ENCODE data around the gene ADAMTS2.

Gene ADAMTS2

DNA sequence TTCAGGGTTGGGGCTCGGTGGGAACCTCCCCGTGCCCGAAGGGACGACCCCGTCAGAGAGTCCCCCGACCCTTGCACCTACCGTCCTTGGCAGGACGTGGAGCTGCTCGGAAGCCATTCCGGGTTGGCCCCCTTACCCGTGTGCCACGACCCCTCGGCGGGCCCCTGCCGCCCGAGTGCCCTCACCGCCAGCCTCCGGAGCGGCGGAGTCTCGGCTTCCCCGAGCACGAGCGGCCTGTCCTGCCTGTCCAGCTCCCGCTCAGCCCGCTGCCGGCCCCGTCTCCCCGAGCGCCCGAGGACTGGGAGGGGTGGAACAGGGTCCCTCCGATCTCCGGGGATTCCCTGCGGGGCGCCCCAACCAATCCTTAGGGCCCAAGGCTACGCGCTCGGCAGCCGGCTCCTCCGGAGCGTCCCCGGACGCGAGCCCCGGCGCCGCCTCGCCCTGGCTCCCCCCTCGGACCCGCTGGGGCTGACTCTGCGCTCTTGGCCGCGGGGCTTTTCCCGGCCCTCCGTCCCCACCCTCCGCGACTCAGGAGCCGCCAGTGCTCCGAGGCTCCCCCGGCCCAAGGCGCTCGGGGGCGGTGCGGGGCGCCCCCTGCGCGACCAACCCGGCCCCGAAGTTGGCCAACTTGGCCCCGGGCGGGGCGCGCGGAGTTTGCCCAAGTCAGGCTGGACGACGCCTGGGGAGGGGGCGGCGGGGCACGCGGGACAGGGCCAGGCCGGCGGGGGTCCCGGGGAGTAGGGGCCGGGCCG lies 654 bp downstream of the ADAMTS2 start:
- no peak for DNase-seq (ENCODE audit: low read depth in 1 of 2, low spot score in 1 of 2)

DNA sequence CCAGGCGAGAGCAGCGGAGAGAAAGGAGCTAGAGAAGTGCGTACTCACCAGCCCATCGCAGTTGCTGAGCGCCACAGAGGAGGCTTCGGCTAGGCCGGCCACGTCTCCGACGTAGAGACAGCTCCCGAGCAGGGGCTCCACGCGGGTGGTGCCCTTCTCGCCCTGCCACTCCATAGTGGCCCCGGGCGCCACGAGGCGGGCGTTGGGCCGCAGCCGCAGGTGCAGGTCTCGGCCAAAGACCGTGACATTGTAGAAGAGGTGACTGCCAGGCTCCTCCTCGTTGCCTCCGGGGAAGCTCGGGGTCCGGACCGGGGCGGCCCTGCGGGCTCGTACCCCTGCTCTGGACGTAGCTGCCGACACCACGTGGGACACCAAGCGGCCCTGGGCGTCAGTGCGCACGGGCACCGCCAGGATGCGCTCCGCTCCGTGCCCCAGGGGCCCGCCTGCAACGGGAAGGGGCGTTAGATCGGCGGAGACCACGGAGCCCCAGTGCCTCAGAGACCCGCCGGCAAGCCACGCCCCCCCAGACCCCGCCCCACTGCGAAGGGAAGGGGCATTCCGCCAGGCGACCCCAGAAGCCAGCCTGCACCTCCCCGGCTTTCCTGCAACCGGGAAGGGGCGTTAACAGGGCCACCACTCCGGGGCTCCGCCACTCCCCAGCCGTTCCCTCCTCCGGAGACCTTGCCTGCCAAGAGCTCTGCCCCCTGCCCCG lies 1.4 kb downstream of the ADAMTS2 start:
- no peak for DNase-seq (ENCODE audit: low read depth in 1 of 2, low spot score in 1 of 2)

DNA sequence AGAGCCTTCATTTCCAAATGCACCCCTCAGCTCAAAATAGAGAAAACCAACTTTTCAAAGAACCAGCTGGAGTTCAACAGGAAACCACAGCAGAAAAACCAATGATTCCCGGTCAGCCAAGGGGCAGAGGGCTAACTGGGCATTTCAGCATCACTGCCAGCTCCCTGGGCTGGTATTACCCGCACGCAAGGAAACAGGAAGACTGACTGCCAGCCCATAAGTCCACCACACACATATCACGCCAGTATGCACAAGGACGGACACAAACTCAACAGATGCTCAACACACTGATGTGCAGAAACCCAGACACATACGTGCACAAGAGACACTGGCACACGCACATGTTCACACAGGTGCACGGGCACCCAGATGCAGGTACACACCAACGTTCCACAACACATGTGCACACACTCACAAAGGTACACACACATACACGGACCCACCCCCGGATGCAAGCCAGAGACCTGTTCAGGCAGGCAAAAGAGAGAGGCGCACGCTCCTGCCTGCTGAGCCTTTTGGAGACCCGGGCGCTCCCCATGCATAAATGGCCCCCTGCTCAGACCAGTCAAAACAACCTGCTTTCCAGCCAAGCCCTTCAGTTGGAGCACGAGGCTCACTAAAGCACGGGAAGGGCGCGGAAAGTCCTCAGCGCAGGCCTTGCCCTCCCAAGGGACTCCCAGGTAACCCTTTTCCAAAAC lies 2.1 kb downstream of the ADAMTS2 start:
- DNase-seq (ENCODE audit: low read depth in 1 of 2, low spot score in 1 of 2) = no peak

DNA sequence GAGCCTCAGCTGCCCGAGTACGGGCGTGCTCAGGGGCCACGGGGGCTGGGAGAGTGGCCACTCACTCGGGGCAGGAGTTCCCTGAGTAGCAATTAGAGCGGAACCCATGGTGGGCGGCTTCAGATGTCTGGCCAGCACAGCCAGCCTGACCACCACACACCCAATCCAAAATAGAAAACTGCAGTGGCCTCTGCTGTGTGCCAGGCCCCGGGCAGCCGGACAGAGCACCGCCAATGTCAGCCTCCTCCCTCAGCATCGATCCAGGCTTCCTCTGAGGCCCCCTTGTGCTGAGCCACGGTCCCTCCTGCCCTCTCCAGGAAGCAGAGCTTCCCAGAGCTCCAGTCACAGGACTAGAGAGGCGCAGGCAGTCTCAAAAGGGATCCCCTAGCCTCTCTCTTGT lies 2.7 kb downstream of the ADAMTS2 start:
- DNase-seq (ENCODE audit: low read depth in 1 of 2, low spot score in 1 of 2) = no peak

DNA sequence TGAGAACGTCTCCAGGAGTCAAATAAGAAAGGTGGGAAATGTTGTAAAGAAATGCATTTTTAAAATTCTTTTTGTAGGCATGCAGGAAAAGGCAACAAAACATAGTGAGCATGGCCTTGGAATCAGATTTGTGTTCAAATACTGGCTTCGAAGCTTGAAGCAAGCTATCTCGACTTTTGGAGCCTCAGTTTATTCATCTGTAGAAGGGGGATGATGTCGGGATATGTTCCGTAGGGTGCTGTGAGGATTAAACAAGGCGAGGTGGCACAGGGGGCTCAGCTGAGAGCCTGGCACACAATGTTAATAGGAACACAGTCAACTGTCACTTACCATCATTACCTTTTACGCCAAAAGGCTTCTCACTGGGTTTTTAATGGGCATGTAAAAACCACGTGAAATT lies 4.8 kb downstream of the ADAMTS2 start:
- no peak for DNase-seq (ENCODE audit: low read depth in 1 of 2, low spot score in 1 of 2)

DNA sequence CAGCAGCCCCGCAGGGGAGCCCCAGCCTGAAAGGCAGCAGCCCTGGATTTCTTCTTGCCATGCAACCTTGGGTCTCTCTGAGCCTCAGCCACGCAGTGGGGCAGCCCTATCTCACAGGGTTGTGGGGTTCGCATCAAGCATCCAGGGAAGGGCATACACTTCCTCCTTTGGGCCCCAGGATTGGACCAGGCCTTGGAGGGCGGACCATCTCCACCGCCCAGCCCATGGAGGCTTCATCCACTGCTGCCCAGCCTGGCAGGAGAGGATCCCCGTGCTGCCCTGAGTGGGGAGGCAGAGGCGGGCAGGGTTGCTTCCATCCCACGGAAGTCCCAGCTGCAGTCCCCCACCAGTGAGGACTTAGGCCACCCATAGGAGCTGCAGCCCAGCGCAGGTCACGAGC lies 5.3 kb downstream of the ADAMTS2 start:
- no peak for DNase-seq (ENCODE audit: low read depth in 1 of 2, low spot score in 1 of 2)

DNA sequence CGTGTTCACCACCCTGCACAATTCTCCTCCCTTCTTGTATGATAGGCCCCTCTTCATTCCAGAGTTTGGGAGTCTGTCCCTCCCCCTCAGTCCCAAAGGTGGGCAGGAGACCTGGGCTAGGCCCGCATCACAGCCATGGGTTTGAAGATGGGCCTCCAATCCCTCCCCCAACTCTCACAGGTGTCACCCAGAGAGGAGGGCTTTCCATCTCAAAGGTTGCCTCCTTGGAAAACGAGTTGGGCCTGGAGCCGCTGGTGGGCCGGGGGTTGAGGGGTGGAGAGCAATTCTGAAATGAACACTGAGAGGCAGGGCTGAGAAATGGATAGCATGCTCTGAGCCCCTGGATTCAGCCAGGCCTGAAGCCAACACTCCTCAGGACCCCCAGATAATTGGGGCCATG lies 6.2 kb downstream of the ADAMTS2 start:
- no peak for DNase-seq (ENCODE audit: low read depth in 1 of 2, low spot score in 1 of 2)

DNA sequence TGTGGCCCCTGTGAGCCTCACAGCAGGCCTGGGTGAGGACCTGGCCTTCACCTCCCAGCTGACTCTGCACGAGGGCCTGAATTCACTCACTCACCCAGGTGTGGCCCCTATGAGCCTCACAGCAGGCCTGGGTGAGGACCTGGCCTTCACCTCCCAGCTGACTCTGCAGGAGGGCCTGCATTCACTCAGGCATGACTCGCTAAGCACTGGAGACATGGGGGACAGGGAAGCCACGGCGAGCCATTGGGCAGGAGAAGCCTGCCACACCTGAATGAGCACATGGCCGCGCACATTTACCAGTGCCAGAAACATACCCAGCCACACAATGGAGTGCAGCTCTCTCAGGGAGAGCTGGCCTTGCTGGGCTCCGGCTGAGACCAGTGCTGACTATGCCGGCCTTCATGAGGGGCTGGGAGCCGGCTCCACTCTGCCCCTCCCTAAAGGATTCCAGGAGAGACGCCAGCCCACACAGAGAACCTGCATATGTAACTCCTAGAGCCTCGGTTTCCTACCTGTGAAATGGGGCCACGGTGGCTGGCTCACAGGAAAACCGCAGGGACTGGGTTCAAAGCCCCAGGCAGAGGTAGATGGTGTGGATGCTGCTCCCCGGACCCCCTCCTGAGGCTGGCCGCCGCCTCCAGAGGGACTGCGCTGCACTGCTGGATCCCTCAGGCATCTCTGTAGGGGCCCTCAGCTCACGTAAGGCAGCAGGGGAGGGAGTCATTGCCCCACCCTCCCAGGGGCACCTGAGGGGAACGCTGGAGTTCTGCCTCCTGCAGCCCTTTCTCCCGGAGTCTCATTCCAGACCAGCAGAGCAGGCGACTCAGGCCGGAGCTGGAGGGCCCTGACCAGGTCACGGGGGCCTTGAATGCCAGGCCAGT lies 7.2 kb downstream of the ADAMTS2 start:
- no peak for DNase-seq (ENCODE audit: low read depth in 1 of 2, low spot score in 1 of 2)

DNA sequence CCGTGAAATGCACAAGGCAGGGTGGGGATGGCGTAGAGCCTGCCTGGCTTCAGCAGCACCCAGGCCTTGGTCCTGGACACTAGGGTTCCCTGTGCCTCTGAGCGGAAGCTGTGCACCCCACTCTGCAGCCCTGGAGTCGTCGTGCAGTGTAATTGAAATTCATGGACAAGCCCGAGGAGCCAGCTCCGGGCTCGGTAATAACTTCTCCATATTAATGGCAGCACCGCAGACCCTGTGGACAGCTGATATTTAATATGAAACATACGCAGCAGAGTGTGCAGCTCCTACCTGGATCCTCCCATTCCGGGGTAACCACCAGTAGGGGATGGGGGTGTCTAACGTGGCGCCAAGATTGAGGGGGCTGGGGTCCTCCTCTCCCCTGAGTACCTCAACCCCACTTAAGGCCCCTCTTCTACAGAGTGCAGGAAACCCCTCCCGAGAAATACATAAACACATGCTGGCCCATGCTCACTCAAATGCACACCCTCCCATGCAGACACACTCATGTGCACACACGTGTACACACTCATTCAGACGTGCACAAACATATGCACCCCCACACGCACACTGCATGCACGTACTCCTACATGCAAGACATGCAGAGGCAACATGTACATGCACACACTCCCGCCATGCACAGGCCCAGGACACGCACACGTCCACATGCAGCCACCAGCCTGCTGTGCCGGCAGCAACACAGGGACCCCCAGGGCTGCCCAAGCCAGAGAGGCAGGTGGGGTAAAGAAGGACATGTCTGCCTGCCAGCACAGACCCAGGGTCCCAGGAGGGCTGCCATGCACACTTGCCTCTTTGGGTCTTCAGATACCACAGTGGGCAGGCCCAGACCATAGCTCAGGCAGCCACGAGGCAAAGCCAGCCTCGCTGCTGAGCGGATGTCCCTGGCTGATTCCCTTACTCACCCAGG lies 8.1 kb downstream of the ADAMTS2 start:
- DNase-seq (ENCODE audit: low read depth in 1 of 2, low spot score in 1 of 2) = no peak

DNA sequence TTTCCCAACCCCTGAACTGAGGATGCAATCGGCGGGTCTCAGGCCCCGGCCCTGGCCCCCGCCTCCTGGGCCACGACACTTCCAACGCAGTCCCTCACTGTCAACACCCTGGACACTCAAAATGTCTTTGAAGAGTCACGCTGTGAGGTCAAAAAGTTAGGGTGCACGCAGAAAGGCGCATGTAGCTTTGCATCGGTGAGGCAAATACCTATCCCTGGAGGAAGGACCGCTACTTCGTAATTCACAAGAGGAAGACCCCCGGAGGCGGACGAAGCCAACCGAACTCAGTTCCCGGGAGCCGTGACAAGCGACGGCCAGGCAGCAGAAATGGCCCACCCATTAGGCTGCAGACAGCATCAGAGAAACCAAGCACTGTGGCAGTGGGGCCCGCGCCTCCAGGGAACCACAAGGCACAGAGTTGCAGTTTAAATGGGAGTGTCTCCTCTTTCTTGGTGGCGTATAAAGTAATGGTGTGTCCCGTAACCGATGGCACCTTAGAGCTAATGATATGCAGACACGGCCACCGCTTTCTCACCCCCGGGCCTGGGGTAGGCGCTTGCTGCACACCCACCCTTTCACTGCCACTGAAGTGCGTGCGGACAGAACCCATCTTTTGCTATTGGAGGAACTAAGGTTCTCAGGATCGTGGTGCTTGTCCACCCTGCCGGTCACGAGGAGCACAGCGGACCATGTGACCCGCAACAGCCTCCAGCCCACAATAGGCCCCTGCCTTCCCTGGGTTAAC lies 9.0 kb downstream of the ADAMTS2 start:
- DNase-seq (ENCODE audit: low read depth in 1 of 2, low spot score in 1 of 2) = no peak

DNA sequence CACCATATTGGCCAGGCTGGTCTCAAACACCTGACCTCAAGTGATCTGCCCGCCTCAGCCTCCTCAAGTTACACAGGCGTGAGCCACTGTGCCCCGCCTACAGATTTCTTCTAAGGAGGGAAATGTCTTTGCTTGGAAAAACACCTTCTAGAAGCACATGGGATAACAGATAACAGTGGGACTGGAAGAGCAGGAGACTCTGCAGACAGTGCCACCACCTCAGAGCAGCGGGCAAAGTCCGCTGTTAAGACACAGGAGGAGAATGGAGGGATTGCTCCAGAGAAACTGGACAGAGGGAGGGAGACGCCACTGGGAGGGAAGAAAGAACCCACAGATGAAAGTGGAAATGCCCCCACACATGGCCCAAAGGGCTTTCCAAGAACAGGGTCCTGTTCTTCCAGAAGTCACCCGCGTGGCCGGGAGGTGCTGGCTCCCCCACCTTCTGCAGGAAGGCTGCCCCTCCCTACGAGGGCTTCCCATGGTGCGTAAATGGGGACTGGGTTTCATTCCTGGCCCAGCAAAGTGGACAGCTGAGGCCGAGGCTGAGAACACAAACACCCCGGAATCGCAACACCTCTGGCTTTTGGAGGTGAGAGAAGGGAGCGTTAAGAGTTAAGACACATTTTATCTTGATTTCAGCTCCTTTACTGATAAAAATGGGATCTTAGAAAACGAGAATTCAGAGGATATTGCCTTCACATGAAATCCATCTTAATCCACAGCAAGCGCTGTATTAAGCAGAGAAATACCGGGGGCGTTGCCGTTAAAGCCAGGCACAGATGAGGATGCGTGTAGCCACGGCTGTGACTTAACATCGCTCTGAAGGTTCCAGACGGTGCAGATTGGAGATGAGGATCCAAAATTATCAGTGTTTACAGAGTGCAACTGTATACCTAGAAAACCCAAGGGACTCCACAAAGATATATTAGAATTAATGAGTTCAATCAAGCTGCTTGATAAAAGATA lies 11.2 kb downstream of the ADAMTS2 start:
- DNase-seq (ENCODE audit: low read depth in 1 of 2, low spot score in 1 of 2) = no peak

DNA sequence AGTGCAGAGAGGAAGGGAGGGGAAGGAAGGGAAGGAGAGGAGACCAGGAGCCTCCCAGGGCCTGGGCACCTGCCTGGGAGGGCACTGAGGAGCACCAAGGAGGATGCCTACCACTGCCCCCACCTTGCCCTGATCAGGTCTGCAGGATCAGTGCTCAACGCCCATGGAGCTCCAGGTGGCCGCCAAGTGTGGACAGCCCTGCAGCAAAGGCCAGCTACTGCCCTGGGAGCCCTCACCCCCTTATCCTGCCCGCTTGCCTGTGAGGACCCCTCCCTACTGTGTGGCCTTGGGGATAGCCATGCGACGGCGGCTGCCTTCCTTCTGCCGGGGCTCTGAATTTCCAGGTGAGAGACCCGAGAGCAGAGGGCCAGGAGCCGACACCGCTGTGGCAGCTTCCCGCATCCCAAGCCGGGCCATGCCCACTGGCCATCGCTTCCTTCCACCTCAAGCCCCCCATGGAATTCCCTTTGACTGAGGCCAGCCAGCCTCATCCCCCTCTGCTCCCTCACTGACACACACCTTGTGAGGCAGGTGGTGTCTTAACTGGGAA lies 12.4 kb downstream of the ADAMTS2 start:
- no peak for DNase-seq (ENCODE audit: low read depth in 1 of 2, low spot score in 1 of 2)

DNA sequence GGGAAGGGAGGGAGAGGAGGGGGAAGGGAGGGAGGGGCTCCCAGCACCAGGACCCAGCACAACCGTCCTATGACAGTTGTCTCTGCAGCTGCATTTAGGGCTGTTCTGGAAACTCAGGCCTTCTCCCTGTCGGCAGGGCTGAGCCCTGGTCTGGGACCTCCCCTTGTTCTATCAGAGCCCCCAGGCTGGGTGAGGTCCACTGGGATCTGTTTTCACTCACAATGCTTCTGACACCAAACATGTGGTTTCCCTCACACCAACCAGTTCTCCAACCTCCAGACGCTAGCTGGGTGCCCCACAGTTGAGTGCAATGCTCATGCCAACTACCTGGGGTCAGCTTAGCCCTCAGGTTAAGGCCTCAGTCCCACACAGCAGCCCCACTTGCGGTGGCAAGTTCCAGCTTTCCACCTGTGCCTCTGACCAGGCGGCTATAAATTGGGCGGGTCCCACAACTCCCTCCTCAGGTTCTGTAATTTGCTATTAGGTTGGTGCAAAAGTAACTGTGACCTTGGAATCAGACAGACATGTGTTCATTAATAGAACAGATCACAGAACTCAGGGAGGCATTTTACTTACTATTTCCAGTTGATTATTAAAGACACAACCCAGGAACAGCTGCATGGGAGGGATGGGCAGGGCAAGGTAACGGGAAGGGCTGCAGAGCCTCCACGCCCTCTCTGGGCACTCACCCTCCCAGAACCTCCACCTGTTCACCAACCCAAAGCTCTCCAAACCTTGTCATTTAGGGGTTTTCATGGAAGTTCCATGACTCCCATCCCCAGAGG lies 13.5 kb downstream of the ADAMTS2 start:
- no peak for DNase-seq (ENCODE audit: low read depth in 1 of 2, low spot score in 1 of 2)

DNA sequence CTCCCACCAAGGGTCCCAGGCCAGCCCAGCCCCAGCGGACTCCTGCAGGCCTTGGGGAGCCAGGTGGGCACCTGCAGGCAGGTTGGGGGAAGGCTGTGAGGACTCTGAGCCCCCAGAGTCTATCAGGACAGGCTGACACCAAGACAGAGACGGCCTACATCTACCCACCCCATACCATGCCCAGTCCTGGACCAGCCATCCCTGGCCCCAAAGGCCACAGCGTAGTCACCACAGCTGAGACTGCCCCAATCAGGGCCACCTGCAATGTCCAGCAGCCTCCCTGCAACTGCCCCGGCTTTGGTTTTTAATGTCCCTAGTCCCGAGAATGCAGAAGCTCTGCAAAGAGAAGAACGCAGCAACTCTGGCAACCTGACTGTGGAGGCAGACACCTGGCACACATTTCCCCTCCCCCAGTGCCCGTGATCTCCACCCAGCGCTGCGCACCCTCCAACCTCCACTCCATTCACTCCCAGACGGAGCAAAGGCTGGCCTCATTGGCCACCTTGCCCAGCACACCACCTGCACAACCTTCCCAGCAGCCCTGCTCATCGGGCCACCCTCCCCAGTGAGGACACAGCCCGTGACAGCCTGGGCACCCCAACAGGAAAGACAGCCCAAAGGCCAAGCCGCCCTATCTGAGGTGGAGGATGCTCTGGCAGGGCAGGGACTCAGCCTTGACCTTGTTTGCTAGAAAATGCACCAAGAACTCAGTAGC lies 14.9 kb downstream of the ADAMTS2 start:
- DNase-seq (ENCODE audit: low read depth in 1 of 2, low spot score in 1 of 2) = no peak

DNA sequence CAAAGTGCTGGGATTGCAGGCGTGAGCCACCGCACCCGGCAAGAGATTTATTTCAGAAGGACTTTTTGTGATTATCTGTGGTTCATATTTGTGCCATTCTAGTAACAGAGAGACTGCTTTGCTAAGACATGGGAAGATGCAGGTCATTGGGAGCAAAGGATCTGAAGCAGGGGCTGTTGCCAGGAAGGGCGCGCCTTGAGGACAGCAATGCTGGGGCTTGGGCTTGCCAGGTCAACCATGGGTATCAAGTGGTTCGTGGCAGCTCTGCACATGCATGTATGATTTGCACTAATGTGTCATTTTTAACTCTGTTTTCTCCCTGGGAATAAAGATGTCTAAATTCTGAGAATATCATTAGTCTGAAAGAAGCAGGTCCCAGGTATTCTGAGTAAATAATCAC lies 17.0 kb downstream of the ADAMTS2 start:
- no peak for DNase-seq (ENCODE audit: low read depth in 1 of 2, low spot score in 1 of 2)

DNA sequence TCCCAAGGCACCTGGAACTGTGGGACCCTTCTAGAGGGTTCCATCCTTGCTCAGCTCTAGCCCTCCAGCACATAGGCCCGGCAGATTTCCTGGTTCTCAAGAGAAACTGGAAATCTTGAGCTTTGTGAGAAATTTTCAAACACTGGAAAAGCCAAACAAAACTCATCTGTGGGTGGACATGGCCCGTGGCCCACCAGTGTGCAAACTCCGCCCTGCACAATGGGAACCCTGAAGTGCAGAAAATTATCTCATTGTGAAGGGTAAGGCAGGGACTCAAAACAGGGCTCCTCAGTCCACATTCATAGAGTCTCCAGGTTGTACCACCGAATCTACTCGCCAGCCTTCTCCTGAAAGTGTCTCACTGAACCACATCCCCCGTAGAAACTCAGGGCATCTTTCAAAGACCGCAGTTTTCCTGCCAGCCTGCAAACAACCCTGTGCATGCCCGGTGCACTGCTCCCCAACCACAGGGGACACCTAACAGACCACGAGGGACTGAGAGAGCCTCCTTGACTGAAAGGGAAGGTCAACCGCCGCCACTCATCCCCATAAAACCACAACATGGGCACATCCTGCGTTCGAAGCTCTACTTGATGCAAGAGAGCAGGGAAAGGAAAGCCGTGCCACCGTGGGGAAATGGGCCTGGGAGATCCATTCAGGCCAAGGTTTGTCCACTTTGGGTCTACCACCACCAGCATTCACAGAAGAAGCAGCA lies 18.1 kb downstream of the ADAMTS2 start:
- no peak for DNase-seq (ENCODE audit: low read depth in 1 of 2, low spot score in 1 of 2)

Data from stimulated activated CD4-positive, alpha-beta T cell treated with anti-CD3 and anti-CD28 coated beads, Interleukin-15, amount 100 ng/mL, for 1 hour (primary cell).